ENCODE measurements around the gene CNN2. TPM values are rescaled to one million over a fixed set of nuclear protein-coding genes. Genes with fewer than 3 reads are reported as not detected.

Gene CNN2
- total and polyA plus RNA-seq, 2 of the 13 experiments (the other 11 are each of a cell fraction or from before 2014, with no cell fraction given): 63.6 to 70.0 TPM

DNA sequence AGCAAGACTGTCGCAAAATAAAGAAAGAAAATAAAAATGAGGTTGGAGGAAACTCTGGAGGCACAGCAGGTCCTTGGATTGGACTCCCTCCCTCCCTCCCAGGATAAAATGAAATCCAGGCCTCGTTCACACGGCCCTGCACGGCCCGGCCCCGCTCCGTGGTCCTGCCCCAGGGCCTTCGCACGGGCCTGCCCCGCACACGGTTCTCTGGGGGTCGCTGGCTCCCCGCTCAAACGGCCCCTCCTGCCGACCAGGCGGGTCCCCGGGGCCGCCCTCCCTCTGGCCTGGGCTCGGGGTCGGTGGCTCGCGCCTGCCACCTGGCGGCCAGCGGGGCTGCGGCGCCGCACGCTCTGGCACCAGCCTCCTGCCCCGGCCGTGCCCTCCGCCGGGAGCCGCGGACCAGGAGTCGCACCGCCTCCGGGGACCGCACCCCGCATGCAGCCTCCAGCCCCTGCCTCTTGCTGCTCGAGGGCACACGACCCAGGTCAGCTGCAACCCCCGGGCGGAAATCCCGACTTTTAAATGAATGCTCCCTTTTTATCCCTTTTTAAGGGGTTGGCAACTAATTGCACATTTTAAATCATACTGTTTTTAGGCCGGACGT, 43.7 kb upstream of the CNN2 start:
- H3K4me3 ChIP-seq (replicated peaks in 1 of 3; ENCODE audit: insufficient read depth in 1 of 3, low read depth in 2 of 3, low read length in 3 of 3): peak overlapping the region; percentile 40 to 64 (median 51); a peak in 5 of 6 replicates
- ChIA-PET CTCF (ENCODE audit: low intra/inter-chr PET ratio, low total read pairs) (interaction anchor here (1.8 to 3.4 kb wide), 3 partner anchors 12 to 61 kb away, joined by 7 to 78 read pairs (median 14); partner anchors contain the start of gene ARID3A), POLR2A (interaction anchor here (0.6 to 4.5 kb wide), 4 partner anchors 30 to 122 kb away, joined by 3 to 61 read pairs (median 3); no protein-coding TSS in a partner anchor)
- no peaks in the 10 kb centered on the region for H3K9me3 ChIP-seq (ENCODE audit: low read length)
- H2AFZ ChIP-seq (ENCODE audit: low read length): no peak overlapping the region
- ATAC-seq (peak; percentile 71), DNase-seq (ENCODE audit: low spot score) (peak; percentile 49), FAIRE-seq (no peak)
- peak overlapping the region; percentile 62 for H3K9ac ChIP-seq (ENCODE audit: insufficient read depth, low read depth, low read length)
- 4% methylated on average over 21 of the region's 46 CpGs for WGBS (ENCODE audit: low lambda C conversion rate)
- peaks cover 47% of the 10 kb centered on the region for H3K4me1 ChIP-seq (ENCODE audit: insufficient read depth, low read length)
- no peaks in the 10 kb centered on the region for H4K20me1 ChIP-seq (ENCODE audit: insufficient read depth, low read length)
- H3K4me2 ChIP-seq (ENCODE audit: low read depth, low read length): peak overlapping the region; percentile 80
- peak overlapping the region; percentile 42 for H3K27ac ChIP-seq (ENCODE audit: extremely low read length, insufficient read depth, low read length)
- BruUV-seq (replicated peaks): no TSS peak
- no peaks in the 10 kb centered on the region for H3K27me3 ChIP-seq (ENCODE audit: control insufficient read depth in 1 of 2, insufficient read depth in 2 of 2, low read length in 2 of 2)
- intact Hi-C loops (cut with micrococcal nuclease; ENCODE audit: unreplicated experiment) (no loop called here), in situ Hi-C loops (cut with HindIII; ENCODE audit: extremely low pct_ligation_motif_present, low pct_unique_long_range_greater_than_20kb) (loop anchor here (5.0 to 10.0 kb wide), 3 partner anchors 60 to 218 kb away; no protein-coding TSS in a partner anchor)
- peaks cover 10 to 18% of the 10 kb centered on the region in 2 experiments; a peak in 4 of 5 replicates for H3K36me3 ChIP-seq (replicated peaks in 1 of 2; ENCODE audit: control insufficient read depth in 1 of 2, insufficient read depth in 2 of 2, low read length in 2 of 2)
- peaks cover 21% of the 10 kb centered on the region for H3K79me2 ChIP-seq (ENCODE audit: insufficient read depth, low read length)
- TF ChIP-seq CCDC6 (CRISPR knock-in tag; IDR thresholded peaks at IDR 0.05) (no peak), IRX3 (CRISPR knock-in tag; IDR thresholded peaks at IDR 0.05; ENCODE audit: borderline replicate concordance, low read depth) (0 out of 2 replicates have a peak, but pooled peaks have one; percentile 56), HOXA3 (CRISPR knock-in tag; IDR thresholded peaks at IDR 0.05) (peak; percentile 74; the same call in 1 of the 2 replicates), SMC3 (IDR thresholded peaks at IDR 0.05; ENCODE audit: low read length) (peak; percentile 35; the same call in 1 of the 2 replicates), ZNF451 (CRISPR knock-in tag; IDR thresholded peaks at IDR 0.05) (peak; percentile 49; the same call in 1 of the 2 replicates), SATB2 (CRISPR knock-in tag; IDR thresholded peaks at IDR 0.05) (peak; percentile 28; the same call in 1 of the 2 replicates), ZBTB7A (CRISPR knock-in tag; IDR thresholded peaks at IDR 0.05) (peak; percentile 81), FOXK1 (CRISPR knock-in tag; IDR thresholded peaks at IDR 0.05; ENCODE audit: borderline replicate concordance, low read depth) (no peak)
- TF ChIP-seq, protein P1, sequence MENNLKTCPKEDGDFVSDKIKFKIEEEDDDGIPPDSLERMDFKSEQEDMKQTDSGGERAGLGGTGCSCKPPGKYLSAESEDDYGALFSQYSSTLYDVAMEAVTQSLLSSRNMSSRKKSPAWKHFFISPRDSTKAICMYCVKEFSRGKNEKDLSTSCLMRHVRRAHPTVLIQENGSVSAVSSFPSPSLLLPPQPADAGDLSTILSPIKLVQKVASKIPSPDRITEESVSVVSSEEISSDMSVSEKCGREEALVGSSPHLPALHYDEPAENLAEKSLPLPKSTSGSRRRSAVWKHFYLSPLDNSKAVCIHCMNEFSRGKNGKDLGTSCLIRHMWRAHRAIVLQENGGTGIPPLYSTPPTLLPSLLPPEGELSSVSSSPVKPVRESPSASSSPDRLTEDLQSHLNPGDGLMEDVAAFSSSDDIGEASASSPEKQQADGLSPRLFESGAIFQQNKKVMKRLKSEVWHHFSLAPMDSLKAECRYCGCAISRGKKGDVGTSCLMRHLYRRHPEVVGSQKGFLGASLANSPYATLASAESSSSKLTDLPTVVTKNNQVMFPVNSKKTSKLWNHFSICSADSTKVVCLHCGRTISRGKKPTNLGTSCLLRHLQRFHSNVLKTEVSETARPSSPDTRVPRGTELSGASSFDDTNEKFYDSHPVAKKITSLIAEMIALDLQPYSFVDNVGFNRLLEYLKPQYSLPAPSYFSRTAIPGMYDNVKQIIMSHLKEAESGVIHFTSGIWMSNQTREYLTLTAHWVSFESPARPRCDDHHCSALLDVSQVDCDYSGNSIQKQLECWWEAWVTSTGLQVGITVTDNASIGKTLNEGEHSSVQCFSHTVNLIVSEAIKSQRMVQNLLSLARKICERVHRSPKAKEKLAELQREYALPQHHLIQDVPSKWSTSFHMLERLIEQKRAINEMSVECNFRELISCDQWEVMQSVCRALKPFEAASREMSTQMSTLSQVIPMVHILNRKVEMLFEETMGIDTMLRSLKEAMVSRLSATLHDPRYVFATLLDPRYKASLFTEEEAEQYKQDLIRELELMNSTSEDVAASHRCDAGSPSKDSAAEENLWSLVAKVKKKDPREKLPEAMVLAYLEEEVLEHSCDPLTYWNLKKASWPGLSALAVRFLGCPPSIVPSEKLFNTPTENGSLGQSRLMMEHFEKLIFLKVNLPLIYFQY (CRISPR knock-in tag; IDR thresholded peaks at IDR 0.05; ENCODE audit: borderline replicate concordance): no peak
- TF ChIP-seq, protein P2, sequence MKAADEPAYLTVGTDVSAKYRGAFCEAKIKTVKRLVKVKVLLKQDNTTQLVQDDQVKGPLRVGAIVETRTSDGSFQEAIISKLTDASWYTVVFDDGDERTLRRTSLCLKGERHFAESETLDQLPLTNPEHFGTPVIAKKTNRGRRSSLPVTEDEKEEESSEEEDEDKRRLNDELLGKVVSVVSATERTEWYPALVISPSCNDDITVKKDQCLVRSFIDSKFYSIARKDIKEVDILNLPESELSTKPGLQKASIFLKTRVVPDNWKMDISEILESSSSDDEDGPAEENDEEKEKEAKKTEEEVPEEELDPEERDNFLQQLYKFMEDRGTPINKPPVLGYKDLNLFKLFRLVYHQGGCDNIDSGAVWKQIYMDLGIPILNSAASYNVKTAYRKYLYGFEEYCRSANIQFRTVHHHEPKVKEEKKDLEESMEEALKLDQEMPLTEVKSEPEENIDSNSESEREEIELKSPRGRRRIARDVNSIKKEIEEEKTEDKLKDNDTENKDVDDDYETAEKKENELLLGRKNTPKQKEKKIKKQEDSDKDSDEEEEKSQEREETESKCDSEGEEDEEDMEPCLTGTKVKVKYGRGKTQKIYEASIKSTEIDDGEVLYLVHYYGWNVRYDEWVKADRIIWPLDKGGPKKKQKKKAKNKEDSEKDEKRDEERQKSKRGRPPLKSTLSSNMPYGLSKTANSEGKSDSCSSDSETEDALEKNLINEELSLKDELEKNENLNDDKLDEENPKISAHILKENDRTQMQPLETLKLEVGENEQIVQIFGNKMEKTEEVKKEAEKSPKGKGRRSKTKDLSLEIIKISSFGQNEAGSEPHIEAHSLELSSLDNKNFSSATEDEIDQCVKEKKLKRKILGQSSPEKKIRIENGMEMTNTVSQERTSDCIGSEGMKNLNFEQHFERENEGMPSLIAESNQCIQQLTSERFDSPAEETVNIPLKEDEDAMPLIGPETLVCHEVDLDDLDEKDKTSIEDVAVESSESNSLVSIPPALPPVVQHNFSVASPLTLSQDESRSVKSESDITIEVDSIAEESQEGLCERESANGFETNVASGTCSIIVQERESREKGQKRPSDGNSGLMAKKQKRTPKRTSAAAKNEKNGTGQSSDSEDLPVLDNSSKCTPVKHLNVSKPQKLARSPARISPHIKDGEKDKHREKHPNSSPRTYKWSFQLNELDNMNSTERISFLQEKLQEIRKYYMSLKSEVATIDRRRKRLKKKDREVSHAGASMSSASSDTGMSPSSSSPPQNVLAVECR (CRISPR knock-in tag; IDR thresholded peaks at IDR 0.05; ENCODE audit: borderline replicate concordance): peak; percentile 19; the same call in 1 of the 2 replicates
- TF ChIP-seq, protein P3, sequence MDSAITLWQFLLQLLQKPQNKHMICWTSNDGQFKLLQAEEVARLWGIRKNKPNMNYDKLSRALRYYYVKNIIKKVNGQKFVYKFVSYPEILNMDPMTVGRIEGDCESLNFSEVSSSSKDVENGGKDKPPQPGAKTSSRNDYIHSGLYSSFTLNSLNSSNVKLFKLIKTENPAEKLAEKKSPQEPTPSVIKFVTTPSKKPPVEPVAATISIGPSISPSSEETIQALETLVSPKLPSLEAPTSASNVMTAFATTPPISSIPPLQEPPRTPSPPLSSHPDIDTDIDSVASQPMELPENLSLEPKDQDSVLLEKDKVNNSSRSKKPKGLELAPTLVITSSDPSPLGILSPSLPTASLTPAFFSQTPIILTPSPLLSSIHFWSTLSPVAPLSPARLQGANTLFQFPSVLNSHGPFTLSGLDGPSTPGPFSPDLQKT (CRISPR knock-in tag; IDR thresholded peaks at IDR 0.05; ENCODE audit: borderline replicate concordance): no peak
- TF ChIP-seq, protein P4, sequence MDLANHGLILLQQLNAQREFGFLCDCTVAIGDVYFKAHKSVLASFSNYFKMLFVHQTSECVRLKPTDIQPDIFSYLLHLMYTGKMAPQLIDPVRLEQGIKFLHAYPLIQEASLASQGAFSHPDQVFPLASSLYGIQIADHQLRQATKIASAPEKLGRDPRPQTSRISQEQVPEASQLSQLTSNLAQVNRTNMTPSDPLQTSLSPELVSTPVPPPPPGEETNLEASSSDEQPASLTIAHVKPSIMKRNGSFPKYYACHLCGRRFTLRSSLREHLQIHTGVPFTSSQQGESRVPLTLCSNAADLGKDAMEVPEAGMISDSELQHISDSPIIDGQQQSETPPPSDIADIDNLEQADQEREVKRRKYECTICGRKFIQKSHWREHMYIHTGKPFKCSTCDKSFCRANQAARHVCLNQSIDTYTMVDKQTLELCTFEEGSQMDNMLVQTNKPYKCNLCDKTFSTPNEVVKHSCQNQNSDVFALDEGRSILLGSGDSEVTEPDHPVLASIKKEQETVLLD (CRISPR knock-in tag; IDR thresholded peaks at IDR 0.05; ENCODE audit: low read depth): peak; percentile 61; the same call in 1 of the 2 replicates

Data from HepG2 (cell line).